Stimulated activated CD4-positive, alpha-beta T cell treated with anti-CD3 and anti-CD28 coated beads, Interleukin-15, amount 100 ng/mL, for 1 hour (primary cell): Measurements from ENCODE around the gene PATE4.

Experiments used
- DNase-seq, 2 donors: peaks; one replicate each; pipeline ENCODE4 v3.0.0-alpha.2; 2020; ENCODE audit warnings: low read depth in 1 of 2, low spot score in 1 of 2

PATE4 gene

DNA sequence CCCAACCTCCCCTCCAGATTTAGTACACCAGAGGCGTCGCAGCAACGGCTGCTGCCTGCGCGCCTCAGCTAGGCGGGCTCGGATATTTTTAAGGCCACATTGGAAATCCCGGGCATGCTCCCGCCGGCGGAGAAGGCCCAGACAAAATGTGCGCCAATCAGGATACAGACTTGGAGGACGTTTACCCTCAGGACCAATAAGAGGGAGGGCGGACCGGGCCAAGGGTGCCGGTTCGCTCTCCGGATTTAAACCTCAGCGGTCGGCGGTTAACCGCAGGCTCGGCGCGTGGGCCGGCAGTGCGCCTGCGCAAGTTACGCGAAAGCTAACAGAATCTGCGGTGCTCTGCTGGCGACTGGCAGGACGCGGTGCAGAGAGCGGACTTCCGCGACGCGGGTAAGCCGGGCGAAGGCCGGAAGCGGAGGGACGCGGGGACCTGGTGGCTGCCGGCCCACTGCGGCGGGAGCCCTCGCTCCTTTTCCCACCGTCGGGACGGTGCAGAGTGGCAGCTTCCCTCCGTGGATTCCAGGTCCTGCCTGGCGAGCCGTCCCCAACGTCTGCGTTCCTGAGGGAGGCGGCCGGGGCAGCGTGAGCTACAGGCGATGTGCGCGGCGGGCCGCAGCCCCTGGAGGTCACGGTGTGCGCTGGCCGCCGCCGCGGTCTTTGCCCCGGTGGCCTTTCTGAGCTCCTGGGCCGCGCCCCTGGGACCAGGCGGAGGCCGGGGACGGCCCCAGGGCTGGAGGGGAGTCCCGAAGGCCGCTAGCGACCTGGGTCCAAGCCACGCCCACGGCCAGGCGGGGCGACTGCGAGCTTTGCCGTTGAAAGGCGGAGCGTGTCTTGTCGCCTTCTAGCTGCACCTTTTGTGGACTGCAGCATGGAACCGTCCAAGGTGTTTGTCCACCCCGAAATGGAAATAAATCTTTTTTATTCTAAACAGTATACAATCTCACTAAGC is 54.5 kb downstream of the PATE4 start, which contains the start of gene HYLS1:
Gene HYLS1 (plus strand): TSS at position 296 of the 952 bp plus-strand sequence. CDS start 11,701 bp downstream, outside the sequence.
- DNase-seq = peak; percentile 82 to 88
